ENCODE data around the gene HSPB9. TPM values are rescaled to one million over a fixed set of nuclear protein-coding genes. Genes with fewer than 3 reads are reported as not detected.

HSPB9 gene
- polyA plus RNA-seq, 3 donors = 0.12 to 0.46 (median 0.30) TPM

DNA sequence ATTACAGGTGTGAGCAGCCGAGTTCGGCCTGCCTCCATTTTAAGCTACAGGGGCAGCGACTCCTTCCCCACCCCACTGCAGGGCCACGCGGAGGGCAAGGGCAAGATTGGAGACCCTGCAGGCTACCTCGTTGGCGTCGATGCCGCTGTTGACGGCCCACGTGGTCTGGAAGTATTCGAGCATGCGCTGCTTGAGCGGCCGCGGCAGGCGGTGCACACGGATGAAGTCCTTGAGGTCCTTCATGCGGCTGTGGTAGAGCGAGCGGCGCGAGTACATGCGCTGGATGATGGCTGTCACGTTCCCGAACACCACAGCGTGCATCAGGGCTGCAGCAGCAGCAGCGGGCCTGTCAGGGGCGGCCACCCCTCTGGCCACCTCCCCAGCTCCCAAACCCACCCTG, 46.7 kb downstream of the HSPB9 start:
- no peak for DNase-seq (ENCODE audit: extremely low read depth in 1 of 11, low read depth in 9 of 11, low spot score in 4 of 11)

DNA sequence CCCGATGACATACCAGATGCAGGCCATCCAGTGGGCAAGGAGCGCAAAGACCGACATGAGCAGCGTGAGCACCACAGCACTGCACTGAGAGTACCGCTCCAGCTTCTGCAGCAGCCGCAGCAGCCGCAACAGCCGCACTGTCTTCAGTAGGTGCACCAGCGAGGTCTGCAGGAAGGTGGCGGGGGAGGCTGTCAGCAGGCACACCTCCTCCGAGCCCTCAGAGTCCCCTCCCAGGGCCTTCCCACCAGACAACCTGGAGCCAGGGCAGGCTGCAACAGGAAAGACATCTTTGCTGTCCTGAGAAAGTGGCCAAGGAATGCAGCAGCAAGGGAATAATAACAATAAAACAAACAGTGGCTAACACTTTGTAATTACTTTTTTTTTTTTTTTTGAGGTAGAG, 49.2 kb downstream of the HSPB9 start:
- DNase-seq (ENCODE audit: extremely low read depth in 1 of 11, low read depth in 9 of 11, low spot score in 4 of 11) = no peak

Other genes starting within 250 kb of the HSPB9 start
- 10 to 100 TPM; 87.1 to 95.2 (median 88.7) TPM for gene ACLY, start 203.9 kb upstream of the HSPB9 start, polyA plus RNA-seq (ENCODE audit: insufficient read length in 3 of 3)
- 1 to 10 TPM; 5.6 to 9.1 (median 8.4) TPM for gene ODAD4, start 192.2 kb upstream of the HSPB9 start, polyA plus RNA-seq (ENCODE audit: insufficient read length in 3 of 3)
- 10 to 100 TPM; 56.5 to 84.0 (median 68.4) TPM for gene CNP, start 156.0 kb upstream of the HSPB9 start, polyA plus RNA-seq (ENCODE audit: insufficient read length in 3 of 3)
- 100 to 1,000 TPM; 153 to 162 (median 154) TPM for gene DNAJC7, start 105.4 kb upstream of the HSPB9 start, polyA plus RNA-seq (ENCODE audit: insufficient read length in 3 of 3)
- gene NKIRAS2, start 102.7 kb upstream of the HSPB9 start, polyA plus RNA-seq (ENCODE audit: insufficient read length in 3 of 3) = 10 to 100 TPM; 48.9 to 58.2 (median 49.8) TPM
- gene C17orf113, start 72.2 kb upstream of the HSPB9 start, polyA plus RNA-seq (ENCODE audit: insufficient read length in 3 of 3) = 1 to 10 TPM; 3.4 to 6.4 (median 4.6) TPM
- gene ZNF385C, start 24.3 kb upstream of the HSPB9 start, polyA plus RNA-seq (ENCODE audit: insufficient read length in 3 of 3) = 1 to 10 TPM; 8.7 TPM
- gene DHX58, start 10.1 kb upstream of the HSPB9 start, polyA plus RNA-seq (ENCODE audit: insufficient read length in 3 of 3) = 10 to 100 TPM in 1 of 3 donors, 1 to 10 TPM in 2; 7.1 to 13.3 (median 7.1) TPM
- 10 to 100 TPM; 57.5 to 81.7 (median 70.9) TPM for gene KAT2A, start 1.4 kb upstream of the HSPB9 start, polyA plus RNA-seq (ENCODE audit: insufficient read length in 3 of 3)
- 100 to 1,000 TPM; 118 to 151 (median 148) TPM for gene RAB5C, start 32.2 kb downstream of the HSPB9 start, polyA plus RNA-seq (ENCODE audit: insufficient read length in 3 of 3)
- under 1 TPM in 2 of 3 donors, not detected in 1; 0.03 TPM for gene KCNH4, start 58.3 kb downstream of the HSPB9 start, polyA plus RNA-seq (ENCODE audit: insufficient read length in 3 of 3)
- gene HCRT, start 62.6 kb downstream of the HSPB9 start, polyA plus RNA-seq (ENCODE audit: insufficient read length in 3 of 3) = not detected
- gene GHDC, start 71.7 kb downstream of the HSPB9 start, polyA plus RNA-seq (ENCODE audit: insufficient read length in 3 of 3) = 10 to 100 TPM; 14.4 to 22.2 (median 18.0) TPM
- gene STAT5B, start 153.6 kb downstream of the HSPB9 start, polyA plus RNA-seq (ENCODE audit: insufficient read length in 3 of 3) = 10 to 100 TPM; 40.2 to 54.1 (median 43.5) TPM
- 1 to 10 TPM; 5.2 to 6.8 (median 5.8) TPM for gene STAT5A, start 165.7 kb downstream of the HSPB9 start, polyA plus RNA-seq (ENCODE audit: insufficient read length in 3 of 3)